Stimulated activated CD4-positive, alpha-beta T cell treated with anti-CD3 and anti-CD28 coated beads, Interleukin-2, amount 100 ng/mL, for 24 hours (primary cell): ENCODE results near the gene RFX4.
"Not testable (repeated sequence)": the region's sequence is repeated elsewhere in the genome, so short reads cannot be mapped to it uniquely, and the experiment has no call there.

Experiments used
- DNase-seq, 2 donors: peaks; one replicate each; pipeline ENCODE4 v3.0.0-alpha.2; 2020

Gene RFX4

GRCh38 chr12:106692896-106693820 is 110.4 kb downstream of the RFX4 start:
- no peak for DNase-seq

GRCh38 chr12:106696071-106696470 is 113.3 kb downstream of the RFX4 start:
- DNase-seq: no peak

- DNase-seq: no peak
Observed at GRCh38 chr12:106696681-106697417, 114.0 kb downstream of the RFX4 start.

- DNase-seq: no peak
Observed at GRCh38 chr12:106704081-106704480, 121.3 kb downstream of the RFX4 start.

- peak in 1 of 2 donors; percentile 0 for DNase-seq
Observed at GRCh38 chr12:106705971-106706370, 123.2 kb downstream of the RFX4 start.

- no peak for DNase-seq
Observed at GRCh38 chr12:106709068-106709511, 126.3 kb downstream of the RFX4 start.

GRCh38 chr12:106710143-106710893 is 127.5 kb downstream of the RFX4 start:
- no peak for DNase-seq

- DNase-seq: no peak
Observed at GRCh38 chr12:106711316-106711715, 128.5 kb downstream of the RFX4 start.

- DNase-seq: no peak
Observed at GRCh38 chr12:106712768-106713167, 130.0 kb downstream of the RFX4 start.

- DNase-seq: no peak
Observed at GRCh38 chr12:106714926-106715325, 132.1 kb downstream of the RFX4 start.

GRCh38 chr12:106715582-106715981 is 132.8 kb downstream of the RFX4 start:
- no peak for DNase-seq

GRCh38 chr12:106717673-106718072 is 134.9 kb downstream of the RFX4 start:
- no peak for DNase-seq

GRCh38 chr12:106719879-106720278 is 137.1 kb downstream of the RFX4 start:
- DNase-seq: no peak

- no peak for DNase-seq
Observed at GRCh38 chr12:106720696-106721095, 137.9 kb downstream of the RFX4 start.

GRCh38 chr12:106721915-106722314 is 139.1 kb downstream of the RFX4 start:
- no peak for DNase-seq

- DNase-seq: no peak
Observed at GRCh38 chr12:106722837-106723236, 140.0 kb downstream of the RFX4 start.

GRCh38 chr12:106723416-106723815 is 140.6 kb downstream of the RFX4 start:
- no peak for DNase-seq

GRCh38 chr12:106724116-106724515 is 141.3 kb downstream of the RFX4 start:
- no peak for DNase-seq

GRCh38 chr12:106724934-106725333 is 142.1 kb downstream of the RFX4 start:
- no peak for DNase-seq

GRCh38 chr12:106726603-106727202 is 143.9 kb downstream of the RFX4 start:
- DNase-seq: not testable (repeated sequence)

GRCh38 chr12:106729611-106730010 is 146.8 kb downstream of the RFX4 start:
- DNase-seq: no peak

GRCh38 chr12:106732890-106733289 is 150.1 kb downstream of the RFX4 start:
- DNase-seq: no peak

- no peak for DNase-seq
Observed at GRCh38 chr12:106733660-106734059, 150.9 kb downstream of the RFX4 start.
